Central memory CD8-positive, alpha-beta T cell (primary cell): Measurements from ENCODE around the gene SLC26A11.

Source experiments
- ATAC-seq: fragments of 150-1000 bp; cut with Tn5 transposase; replicated peaks from 2 replicates; pipeline ENCODE4 v1.10.0; 2022; ENCODE audit warnings: mild to moderate bottlenecking, moderate FRiP score, moderate number of reproducible peaks; ENCODE audit not compliant: poor library complexity, severe bottlenecking; ENCODE audit errors: extremely low read depth
- DNase-seq, 2 donors: peaks; one replicate each; pipeline ENCODE4 v3.0.0; 2021; ENCODE audit warnings: low spot score in 2 of 2
- H3K27ac Mint-ChIP-seq: one replicate; pipeline ENCODE4 v1.8.0; 2022; ENCODE audit warnings: low read depth, mild to moderate bottlenecking, moderate library complexity, mixed read lengths
- H3K27me3 Mint-ChIP-seq: one replicate; pipeline ENCODE4 v1.8.0; 2022; ENCODE audit warnings: mixed read lengths
- H3K36me3 Mint-ChIP-seq: one replicate; pipeline ENCODE4 v1.8.0; 2022; ENCODE audit warnings: mild to moderate bottlenecking, moderate library complexity, mixed read lengths; ENCODE audit not compliant: insufficient read depth
- H3K4me1 Mint-ChIP-seq: one replicate; pipeline ENCODE4 v1.8.0; 2022; ENCODE audit warnings: mixed read lengths
- H3K4me3 Mint-ChIP-seq: one replicate; pipeline ENCODE4 v1.8.0; 2022; ENCODE audit warnings: mild to moderate bottlenecking, moderate library complexity, mixed read lengths
- H3K9me3 Mint-ChIP-seq: one replicate; pipeline ENCODE4 v1.8.0; 2022; ENCODE audit warnings: mixed read lengths

SLC26A11 gene

DNA sequence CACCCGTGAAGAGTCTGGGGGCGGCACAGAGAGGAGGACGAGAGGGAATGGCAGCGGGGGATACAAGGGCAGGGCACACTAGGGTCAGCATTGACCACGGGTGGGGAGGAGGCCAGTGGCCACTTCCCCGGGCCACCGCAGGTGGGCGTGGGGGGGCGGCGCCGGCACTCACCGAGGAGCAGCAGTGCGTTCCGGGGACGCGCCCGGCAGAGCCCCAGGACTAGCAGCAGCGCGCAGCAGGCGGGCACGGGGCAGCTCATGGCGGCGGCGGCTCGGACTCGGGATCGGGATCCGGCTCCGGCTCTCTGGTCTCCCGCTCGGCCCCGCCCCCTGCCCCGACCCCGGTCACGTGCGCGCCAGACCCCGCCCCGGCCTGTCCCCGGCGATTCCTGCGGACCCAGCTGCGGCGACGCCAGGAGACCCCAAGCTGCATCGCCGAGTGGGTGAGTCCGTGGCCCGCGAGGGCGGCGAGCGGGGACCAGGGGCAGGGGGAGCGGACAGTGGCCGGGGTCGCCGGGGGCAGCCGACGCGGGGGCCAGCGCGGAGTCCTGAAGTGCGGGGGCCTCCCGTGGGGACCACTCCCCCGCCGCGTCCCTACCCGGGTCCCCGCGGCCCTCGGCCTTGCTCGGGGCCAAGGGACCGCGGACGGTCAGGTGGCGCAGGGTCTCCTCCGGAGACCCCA is at the start of gene SLC26A11, which contains the start of gene SGSH:
Gene SLC26A11, plus strand, starts transcription at position 374 of the 682 bp plus-strand sequence. CDS start 1,134 bp downstream, outside the sequence.
Gene SGSH, minus strand, starts transcription at position 280 of the 682 bp plus-strand sequence. Its CDS starts 20 bp downstream, at position 260.
- Mint-ChIP-seq H3K27me3 (no peaks in the 10 kb centered on the region), H3K36me3 (peaks cover 14% of the 10 kb centered on the region), H3K9me3 (no peaks in the 10 kb centered on the region), H3K4me1 (peaks cover 50% of the 10 kb centered on the region), H3K4me3 (peak within 1 kb of the TSS; percentile 90), H3K27ac (peak within 1 kb of the TSS; percentile 98)
- DNase-seq (peak in 1 of 2 donors; percentile 25), ATAC-seq (peak; percentile 48)

DNA sequence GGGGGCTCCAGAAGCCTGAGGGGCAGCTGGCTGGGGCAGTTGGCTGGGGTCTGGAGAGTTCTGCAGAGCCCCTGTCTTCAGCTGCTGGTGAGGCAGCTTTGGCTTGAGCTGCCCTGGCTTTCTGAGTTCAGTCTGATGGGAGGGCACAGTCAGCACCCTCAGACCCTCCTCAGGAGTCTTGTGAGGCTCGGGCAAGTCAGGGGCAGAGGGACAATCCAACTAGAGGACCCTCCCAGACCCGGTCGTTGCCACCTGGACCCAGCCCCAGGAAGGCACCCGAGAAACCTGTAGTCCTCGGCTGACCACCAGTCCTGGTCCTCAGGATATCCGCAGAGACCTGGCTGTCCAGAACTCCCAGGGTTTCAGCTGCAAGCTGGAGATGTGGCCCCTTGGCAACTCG is 48.5 kb upstream of the SLC26A11 start:
- no peak overlapping the region for H3K27ac Mint-ChIP-seq
- no peaks in the 10 kb centered on the region for H3K4me1 Mint-ChIP-seq
- H3K9me3 Mint-ChIP-seq: no peaks in the 10 kb centered on the region
- no peak for ATAC-seq
- peaks cover 28% of the 10 kb centered on the region for H3K27me3 Mint-ChIP-seq
- no peaks in the 10 kb centered on the region for H3K36me3 Mint-ChIP-seq
- no peak for DNase-seq
- no peak overlapping the region for H3K4me3 Mint-ChIP-seq

DNA sequence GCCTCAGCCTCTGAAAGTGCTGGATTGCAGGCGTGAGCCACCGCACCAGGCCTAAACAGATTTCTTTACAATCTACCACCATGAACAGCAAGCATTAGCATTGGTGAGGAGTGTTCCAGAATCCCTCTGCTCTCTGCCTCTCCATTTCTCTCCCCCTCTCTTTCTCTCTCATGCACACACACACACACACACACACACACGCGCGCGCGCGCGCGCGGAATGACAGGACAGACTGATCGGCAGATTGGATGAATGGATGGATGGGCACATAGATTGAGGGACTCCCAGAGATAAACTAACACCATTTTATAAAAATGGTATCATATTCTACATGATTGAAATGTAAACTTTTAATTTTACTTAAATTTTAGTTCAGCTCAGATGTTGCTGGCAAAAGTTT is 47.1 kb upstream of the SLC26A11 start:
- Mint-ChIP-seq H3K9me3 (no peaks in the 10 kb centered on the region), H3K4me3 (no peak overlapping the region), H3K27ac (no peak overlapping the region), H3K27me3 (peaks cover 14% of the 10 kb centered on the region), H3K36me3 (peaks cover 2% of the 10 kb centered on the region), H3K4me1 (no peaks in the 10 kb centered on the region)
- DNase-seq: no peak
- no peak for ATAC-seq

DNA sequence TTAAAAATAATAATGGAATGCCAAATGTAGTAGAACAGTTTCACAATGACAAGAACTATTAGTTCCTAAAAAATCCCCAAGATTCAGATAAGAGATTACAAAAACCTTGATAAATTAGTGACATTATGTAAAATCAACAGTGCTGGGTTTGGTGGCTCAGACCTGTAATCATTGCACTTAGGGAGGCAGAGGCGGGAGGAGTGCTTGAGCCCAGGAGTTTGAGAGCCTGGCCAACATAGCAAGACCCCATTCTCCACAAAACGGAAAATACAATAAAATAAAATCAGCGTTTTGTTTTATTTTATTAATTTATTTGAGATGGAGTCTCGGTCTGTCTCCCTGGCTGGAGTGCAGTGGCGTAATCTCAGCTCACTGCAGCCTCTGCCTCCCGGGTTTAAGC is 46.3 kb upstream of the SLC26A11 start:
- H3K27me3 Mint-ChIP-seq: peaks cover 10% of the 10 kb centered on the region
- ATAC-seq: no peak

DNA sequence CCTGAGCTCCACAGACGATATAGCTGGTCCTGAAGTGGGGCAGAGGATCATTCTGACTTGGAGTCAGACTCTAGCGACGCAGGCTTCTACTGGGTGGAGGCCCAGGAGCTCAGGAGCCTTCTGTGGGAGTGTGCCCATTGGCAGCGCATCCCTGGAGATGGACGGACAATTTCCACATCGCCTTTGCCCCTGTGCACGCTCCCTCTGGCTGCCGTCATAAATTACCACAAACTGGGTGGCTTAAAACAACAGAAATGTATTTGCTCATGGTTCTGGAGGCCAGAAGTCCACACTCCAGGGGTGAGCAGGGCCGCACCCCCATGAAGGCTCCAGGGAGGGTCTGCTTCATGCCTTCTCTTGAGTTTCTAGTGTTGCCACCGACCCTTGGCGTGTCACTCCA is 43.5 kb upstream of the SLC26A11 start:
- Mint-ChIP-seq H3K36me3 (peaks cover 2% of the 10 kb centered on the region), H3K9me3 (no peaks in the 10 kb centered on the region), H3K4me3 (no peak overlapping the region), H3K27me3 (peaks cover 6% of the 10 kb centered on the region), H3K27ac (no peak overlapping the region), H3K4me1 (no peaks in the 10 kb centered on the region)
- ATAC-seq (no peak), DNase-seq (no peak)

More for the DNA sequence above, 46.3 kb upstream of the SLC26A11 start:
- Mint-ChIP-seq H3K4me3 (no peak overlapping the region), H3K4me1 (no peaks in the 10 kb centered on the region), H3K36me3 (peaks cover 2% of the 10 kb centered on the region), H3K27ac (no peak overlapping the region), H3K9me3 (no peaks in the 10 kb centered on the region)
- DNase-seq: no peak

DNA sequence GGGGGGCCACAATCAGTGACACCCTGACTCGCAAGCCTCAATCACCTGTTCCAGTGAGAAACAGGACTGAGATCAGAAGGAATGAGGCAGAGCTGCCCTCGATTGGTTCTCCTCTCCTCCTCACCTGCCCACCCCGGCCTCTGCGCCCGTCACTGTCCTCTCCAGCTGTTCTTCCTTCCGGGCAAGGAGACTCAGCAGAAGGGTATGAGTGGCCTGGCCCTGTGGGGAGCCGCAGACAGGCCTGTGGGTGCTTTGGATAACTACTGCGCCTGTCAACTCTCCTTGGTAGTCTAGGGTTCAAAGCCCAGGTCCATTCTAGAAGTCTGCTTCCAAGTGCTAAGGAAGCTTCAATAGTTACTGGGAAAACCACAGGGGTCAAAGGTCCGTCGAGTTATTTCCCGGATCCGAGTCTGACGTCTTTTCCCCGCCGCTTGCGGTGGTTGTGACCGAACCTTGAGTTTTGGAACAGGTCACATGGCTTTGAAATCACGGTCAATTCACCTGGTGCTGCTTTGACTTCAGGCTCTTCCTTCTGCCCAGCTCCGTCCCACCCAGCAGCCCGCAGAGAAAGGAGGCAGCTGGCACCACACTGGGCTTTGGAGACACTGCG is 42.1 kb upstream of the SLC26A11 start:
- H3K4me1 Mint-ChIP-seq: no peaks in the 10 kb centered on the region
- H3K27me3 Mint-ChIP-seq: peaks cover 17% of the 10 kb centered on the region
- ATAC-seq (no peak), DNase-seq (no peak)
- no peaks in the 10 kb centered on the region for H3K9me3 Mint-ChIP-seq
- peaks cover 2% of the 10 kb centered on the region for H3K36me3 Mint-ChIP-seq
- no peak overlapping the region for H3K4me3 Mint-ChIP-seq
- H3K27ac Mint-ChIP-seq: no peak overlapping the region

DNA sequence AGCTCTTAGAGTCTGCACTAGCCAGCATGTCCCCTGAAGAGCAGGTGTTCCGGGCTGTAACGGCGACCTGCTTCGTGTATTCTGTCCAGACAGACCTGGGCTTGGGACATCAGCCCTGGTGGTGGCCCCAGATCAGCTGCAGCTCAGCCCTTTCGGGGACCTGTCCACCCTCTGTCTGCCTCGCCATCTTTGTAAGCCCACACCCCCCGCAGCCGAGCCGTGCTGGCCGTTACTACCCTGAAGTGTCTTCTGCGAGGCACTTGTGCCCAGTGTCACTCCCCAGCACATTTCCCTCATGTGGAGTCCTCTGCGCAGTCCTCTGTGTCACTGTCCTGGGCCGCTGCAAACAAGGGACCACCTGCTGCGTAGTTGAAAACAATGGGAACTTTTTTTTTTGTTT is 40.0 kb upstream of the SLC26A11 start:
- ATAC-seq (no peak), DNase-seq (no peak)
- Mint-ChIP-seq H3K36me3 (peaks cover 2% of the 10 kb centered on the region), H3K4me1 (no peaks in the 10 kb centered on the region), H3K4me3 (no peak overlapping the region), H3K27ac (no peak overlapping the region), H3K27me3 (peaks cover 19% of the 10 kb centered on the region), H3K9me3 (no peaks in the 10 kb centered on the region)

DNA sequence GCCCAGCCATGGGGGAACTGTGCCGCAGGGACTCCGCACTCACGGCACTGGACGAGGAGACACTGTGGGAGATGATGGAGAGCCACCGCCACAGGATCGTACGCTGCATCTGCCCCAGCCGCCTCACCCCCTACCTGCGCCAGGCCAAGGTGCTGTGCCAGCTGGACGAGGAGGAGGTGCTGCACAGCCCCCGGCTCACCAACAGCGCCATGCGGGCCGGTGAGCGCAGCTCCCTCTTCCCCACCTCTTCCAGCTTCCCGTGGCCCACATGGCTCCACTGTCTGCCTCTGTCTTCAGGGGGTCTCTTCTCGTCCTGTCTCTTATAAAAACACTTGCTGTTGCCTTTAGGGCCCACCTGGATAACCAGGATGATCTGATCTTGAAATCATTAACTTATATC is 38.8 kb upstream of the SLC26A11 start:
- DNase-seq (no peak), ATAC-seq (no peak)
- H3K4me3 Mint-ChIP-seq: no peak overlapping the region
- no peaks in the 10 kb centered on the region for H3K4me1 Mint-ChIP-seq
- no peaks in the 10 kb centered on the region for H3K9me3 Mint-ChIP-seq
- no peak overlapping the region for H3K27ac Mint-ChIP-seq
- peaks cover 2% of the 10 kb centered on the region for H3K36me3 Mint-ChIP-seq
- peaks cover 28% of the 10 kb centered on the region for H3K27me3 Mint-ChIP-seq

DNA sequence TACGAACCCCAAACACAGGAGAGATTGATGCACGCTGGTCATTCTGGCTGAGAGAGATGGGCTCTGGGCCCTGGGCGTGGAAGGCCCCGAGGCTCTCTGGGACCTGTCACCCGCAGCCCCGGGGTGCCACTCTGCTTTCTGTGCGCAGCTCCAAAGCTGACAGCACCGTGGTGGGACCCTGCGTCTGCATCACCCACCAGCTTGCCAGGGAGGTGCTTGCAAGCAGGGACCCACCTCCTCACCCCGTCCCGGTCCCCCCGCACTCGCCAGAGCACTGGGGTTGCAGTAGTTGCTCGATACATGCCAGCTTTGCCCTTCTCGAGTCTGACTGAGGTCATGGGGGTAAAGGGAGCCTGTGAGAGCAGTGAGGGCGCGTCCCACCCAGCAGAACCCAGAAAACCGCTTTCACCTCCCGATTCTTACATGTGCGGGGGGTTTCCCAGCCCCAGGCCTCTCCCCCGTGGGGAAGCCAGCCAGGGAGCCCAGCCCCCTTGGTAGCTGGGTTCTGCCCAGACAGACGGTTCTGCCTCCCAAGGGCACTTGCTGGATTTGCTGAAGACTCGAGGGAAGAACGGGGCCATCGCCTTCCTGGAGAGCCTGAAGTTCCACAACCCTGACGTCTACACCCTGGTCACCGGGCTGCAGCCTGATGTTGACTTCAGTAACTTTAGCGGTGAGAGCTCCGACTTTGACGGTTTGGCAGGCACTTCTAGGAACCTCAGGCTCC is 37.9 kb upstream of the SLC26A11 start:
- Mint-ChIP-seq H3K27me3 (peaks cover 28% of the 10 kb centered on the region), H3K4me3 (no peak overlapping the region), H3K27ac (no peak overlapping the region), H3K36me3 (peaks cover 2% of the 10 kb centered on the region), H3K4me1 (no peaks in the 10 kb centered on the region), H3K9me3 (no peaks in the 10 kb centered on the region)
- no peak for ATAC-seq
- no peak for DNase-seq

DNA sequence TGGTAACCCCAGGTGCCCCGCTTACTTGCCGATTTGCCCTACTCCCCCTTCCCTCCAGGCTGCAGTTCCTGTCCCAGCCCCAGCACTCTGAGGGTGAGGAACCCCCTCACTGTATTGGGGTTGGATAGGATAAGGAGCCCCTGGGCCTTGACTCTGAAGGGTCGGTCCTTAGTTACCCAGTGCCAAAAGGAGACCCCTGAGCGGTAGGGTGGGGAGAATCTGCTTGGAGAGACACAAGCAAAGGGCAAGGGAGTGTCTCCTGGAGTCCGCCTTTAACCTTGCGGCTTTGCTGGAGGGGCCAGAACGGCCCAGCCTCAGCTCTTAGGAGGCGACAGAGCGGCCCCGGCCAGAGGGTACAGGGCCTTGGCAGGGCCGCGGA is 37.4 kb upstream of the SLC26A11 start:
- no peak overlapping the region for H3K27ac Mint-ChIP-seq
- peaks cover 28% of the 10 kb centered on the region for H3K27me3 Mint-ChIP-seq
- no peaks in the 10 kb centered on the region for H3K9me3 Mint-ChIP-seq
- ATAC-seq: no peak
- no peaks in the 10 kb centered on the region for H3K4me1 Mint-ChIP-seq
- no peak for DNase-seq
- peaks cover 2% of the 10 kb centered on the region for H3K36me3 Mint-ChIP-seq
- no peak overlapping the region for H3K4me3 Mint-ChIP-seq

DNA sequence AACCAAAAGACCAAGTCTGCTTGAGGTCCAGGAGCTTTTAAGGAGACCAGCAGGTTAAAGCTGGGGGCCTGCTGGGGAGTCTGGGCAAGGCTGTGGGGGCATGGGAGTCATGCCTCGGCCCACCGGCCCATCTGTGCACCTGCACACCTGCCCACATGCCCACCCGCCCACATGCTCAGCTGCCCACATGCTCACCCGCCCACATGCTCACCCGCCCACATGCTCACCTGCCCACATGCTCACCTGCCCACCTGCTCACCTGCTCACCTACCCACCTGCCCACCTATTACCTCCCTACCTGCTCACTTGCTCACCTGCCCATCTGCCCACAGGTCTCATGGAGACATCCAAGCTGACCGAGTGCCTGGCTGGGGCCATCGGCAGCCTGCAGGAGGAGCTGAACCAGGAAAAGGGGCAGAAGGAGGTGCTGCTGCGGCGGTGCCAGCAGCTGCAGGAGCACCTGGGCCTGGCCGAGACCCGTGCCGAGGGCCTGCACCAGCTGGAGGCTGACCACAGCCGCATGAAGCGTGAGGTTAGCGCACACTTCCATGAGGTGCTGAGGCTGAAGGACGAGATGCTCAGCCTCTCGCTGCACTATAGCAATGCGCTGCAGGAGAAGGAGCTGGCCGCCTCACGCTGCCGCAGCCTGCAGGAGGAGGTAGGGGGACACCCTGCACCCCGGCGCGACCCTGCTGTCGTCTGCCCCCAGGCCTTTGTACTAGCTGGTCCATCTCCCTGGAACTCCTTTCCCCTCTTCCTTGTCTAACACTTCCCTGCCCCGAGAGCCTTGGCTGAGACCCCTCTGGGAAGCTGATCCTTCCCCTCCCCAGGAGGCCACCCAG is 36.4 kb upstream of the SLC26A11 start:
- H3K9me3 Mint-ChIP-seq: no peaks in the 10 kb centered on the region
- no peaks in the 10 kb centered on the region for H3K36me3 Mint-ChIP-seq
- H3K4me1 Mint-ChIP-seq: no peaks in the 10 kb centered on the region
- no peak overlapping the region for H3K27ac Mint-ChIP-seq
- no peak for DNase-seq
- H3K27me3 Mint-ChIP-seq: peaks cover 28% of the 10 kb centered on the region
- H3K4me3 Mint-ChIP-seq: no peak overlapping the region
- ATAC-seq: no peak

DNA sequence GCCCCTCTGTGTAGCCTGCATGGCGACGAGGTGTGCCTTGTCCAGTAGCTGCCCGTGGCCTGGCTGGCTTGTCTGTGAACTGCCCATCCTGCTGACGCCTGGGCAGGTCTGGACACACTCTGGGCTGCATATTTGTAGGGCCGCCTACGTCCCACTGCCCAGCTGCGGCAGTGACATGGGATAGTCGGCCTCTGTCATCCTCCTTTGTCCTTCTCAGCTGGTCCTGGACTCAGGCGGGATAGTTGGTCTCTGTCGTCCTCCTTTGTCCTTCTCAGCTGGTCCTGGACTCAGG is 35.9 kb upstream of the SLC26A11 start:
- H3K27ac Mint-ChIP-seq: no peak overlapping the region
- H3K9me3 Mint-ChIP-seq: no peaks in the 10 kb centered on the region
- H3K4me3 Mint-ChIP-seq: no peak overlapping the region
- ATAC-seq: no peak
- no peaks in the 10 kb centered on the region for H3K36me3 Mint-ChIP-seq
- DNase-seq: no peak
- peaks cover 28% of the 10 kb centered on the region for H3K27me3 Mint-ChIP-seq
- no peaks in the 10 kb centered on the region for H3K4me1 Mint-ChIP-seq
